K562 treated with DMSO at 1 percent for 12 hours (cell line): ENCODE data around the gene FNBP1. TPM values are rescaled to one million over a fixed set of nuclear protein-coding genes. Genes with fewer than 3 reads are reported as not detected.

Source experiments
- total RNA-seq: library from RNA; unstranded; fragments of 300-600 nt; gene quantifications from 2 replicates; pipeline ENCODE4 v1.2.3, GENCODE V29; 2022; ENCODE audit not compliant: insufficient read depth

FNBP1 gene
- total RNA-seq: 6.5 and 19.9 TPM in 2 replicates

DNA sequence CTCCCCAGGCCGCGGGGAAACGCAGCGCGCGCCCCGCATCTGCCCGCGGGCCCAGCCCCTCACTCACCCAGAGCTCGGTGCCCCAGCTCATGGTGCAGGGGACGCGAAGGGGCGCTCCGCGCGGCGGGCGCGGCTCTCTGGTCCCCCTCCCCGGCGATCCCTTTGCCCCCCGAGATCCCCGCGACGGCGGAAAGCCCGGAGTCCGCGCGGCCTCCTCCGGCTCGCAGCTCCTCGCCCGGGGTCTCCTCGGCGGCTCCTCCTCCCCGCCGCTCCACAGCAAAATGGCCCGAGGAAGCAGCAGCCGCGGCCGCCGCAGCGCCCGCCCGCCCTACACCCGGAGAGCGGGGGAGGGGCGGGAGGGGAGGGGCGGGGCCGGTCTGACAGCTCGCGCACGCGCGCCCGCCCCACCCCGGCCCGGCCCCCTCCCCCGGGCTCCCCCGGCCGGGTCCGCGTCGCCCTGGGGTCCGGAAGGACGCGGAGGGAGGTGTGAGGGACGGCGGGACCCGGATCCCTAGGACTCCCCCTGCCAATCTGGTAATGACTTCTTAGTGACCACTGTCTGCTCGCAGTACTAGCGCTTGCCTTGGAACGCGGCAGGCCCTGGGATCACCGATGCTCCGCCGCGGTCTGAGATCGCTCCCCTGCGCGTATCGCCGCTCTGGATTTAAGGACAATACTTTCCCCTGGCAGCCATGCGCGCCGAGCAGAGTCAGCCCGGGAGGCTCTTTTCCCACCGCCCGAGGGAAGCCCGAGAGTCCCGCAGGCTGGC lies at the start of gene FNBP1:
Gene FNBP1 (minus strand): TSS at position 305 of the 769 bp plus-strand sequence. CDS start 214 bp downstream, at position 91.

DNA sequence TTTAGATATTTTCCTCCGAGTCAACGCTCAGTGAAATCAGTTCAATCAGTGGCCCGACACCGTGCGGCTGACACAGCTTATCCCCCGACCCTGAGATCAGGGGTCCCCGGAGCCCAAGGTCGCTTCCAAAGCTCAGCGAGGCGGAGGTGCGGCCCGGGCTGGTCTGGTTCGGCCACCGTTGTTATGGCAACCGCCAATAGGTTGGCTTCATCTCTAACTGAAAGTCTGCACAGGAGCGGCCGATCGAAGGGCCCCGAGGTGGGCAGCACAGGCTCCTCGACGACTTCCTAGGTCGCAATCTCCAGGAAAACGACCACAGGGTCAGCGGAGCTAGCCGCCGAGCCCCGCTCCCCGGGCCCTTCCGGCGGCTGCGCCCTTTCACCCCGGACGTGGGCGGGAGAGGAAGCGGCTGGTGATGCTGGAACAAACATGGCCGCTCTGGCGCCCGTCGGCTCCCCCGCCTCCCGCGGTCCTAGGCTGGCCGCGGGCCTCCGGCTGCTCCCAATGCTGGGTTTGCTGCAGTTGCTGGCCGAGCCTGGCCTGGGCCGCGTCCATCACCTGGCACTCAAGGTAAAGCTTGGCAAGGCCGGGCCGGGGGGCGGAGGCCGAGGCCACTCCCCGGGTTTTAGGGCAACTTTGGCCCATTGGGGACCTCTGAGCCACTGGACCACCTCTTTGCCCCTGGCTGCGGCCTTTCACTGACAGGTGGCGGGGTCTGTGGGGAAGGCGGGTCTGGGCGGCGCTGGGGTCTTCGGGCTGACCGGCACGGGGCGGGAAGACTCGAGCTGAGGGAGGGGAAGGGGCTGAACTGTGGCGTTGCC lies 10.7 kb upstream of the FNBP1 start, which contains the start of gene GPR107:
Gene GPR107 (plus strand): TSS at position 403 of the 821 bp plus-strand sequence. CDS start 27 bp downstream, at position 430.

Other genes starting within 250 kb of the FNBP1 start
- gene TOR1B, start 240.0 kb downstream of the FNBP1 start, total RNA-seq: 30.2 and 57.4 TPM in 2 replicates
- 49.2 and 82.9 TPM in 2 replicates for gene TOR1A, start 219.1 kb downstream of the FNBP1 start, total RNA-seq
- gene C9orf78, start 207.9 kb downstream of the FNBP1 start, total RNA-seq: 73.8 and 100 TPM in 2 replicates
- 75.4 and 117 TPM in 2 replicates for gene USP20, start 207.7 kb downstream of the FNBP1 start, total RNA-seq
- 11.7 and 33.7 TPM in 2 replicates for gene GPR107, start 10.7 kb upstream of the FNBP1 start, total RNA-seq
- 4.2 and 6.1 TPM in 2 replicates for gene NCS1, start 129.2 kb upstream of the FNBP1 start, total RNA-seq
- not detected in 2 replicates for gene HMCN2, start 222.6 kb upstream of the FNBP1 start, total RNA-seq